Endothelial cell of umbilical vein (primary cell): ENCODE results near the gene CHN2. TPM values are rescaled to one million over a fixed set of nuclear protein-coding genes. Genes with fewer than 3 reads are reported as not detected.

Source experiments
- BruUV-seq: library from RNA; stranded (reverse); fragments of 400-500 nt; replicated peaks from 2 replicates; lab custom pipeline; 2021; lab: Mats Ljungman, UMichigan
- CTCF ChIA-PET: fragments of 300-600, 350-600 bp; sonication (Branson Sonifier 250); formaldehyde crosslinking; loops from one replicate; lab custom pipeline; 2021; ENCODE audit warnings: antibody characterized with exemption, inconsistent platforms; lab: Charles Lee
- POLR2A ChIA-PET: fragments of 300-600, 350-600 bp; sonication (Branson Sonifier 250); formaldehyde crosslinking; loops from one replicate; lab custom pipeline; 2021; ENCODE audit warnings: antibody characterized with exemption, inconsistent platforms; lab: Charles Lee
- DNase-seq: peaks from one replicate; pipeline ENCODE4 v3.0.0-alpha.2; 2011; ENCODE audit warnings: low read depth, low spot score
- FAIRE-seq: peaks from 2 replicates; lab custom pipeline; 2011; peaks lifted over from hg19 to GRCh38; lab: Jason Lieb, UNC
- H2AFZ ChIP-seq: 2 replicates; pipeline ENCODE4 v1.6.0; 2012; ENCODE audit warnings: low read depth, low read length, control low read depth, inconsistent platforms
- H3K27ac ChIP-seq: 2 replicates; pipeline ENCODE4 v1.5.1; 2011; ENCODE audit warnings: low read depth, mild to moderate bottlenecking, control low read depth, low read length, moderate library complexity; ENCODE audit not compliant: insufficient read depth
- H3K27me3 ChIP-seq, 2 experiments: 2 replicates each; pipeline versions ENCODE4 v1.6.0 to v1.6.1; 2011; ENCODE audit warnings: low read length in 2 of 2, mixed read lengths in 1 of 2; ENCODE audit not compliant: control insufficient read depth in 2 of 2, insufficient read depth in 2 of 2
- H3K36me3 ChIP-seq, 2 experiments: 2 replicates in 1 of 2; 3 replicates in 1 of 2; pipeline ENCODE4 v1.5.1; 2011; ENCODE audit warnings: low read length in 2 of 2, mild to moderate bottlenecking in 1 of 2, moderate library complexity in 1 of 2; ENCODE audit not compliant: control insufficient read depth in 2 of 2, insufficient read depth in 2 of 2; ENCODE audit errors: extremely low read depth in 1 of 2
- H3K4me1 ChIP-seq: 3 replicates; pipeline ENCODE4 v1.5.1; 2011; ENCODE audit warnings: mild to moderate bottlenecking, low read length; ENCODE audit not compliant: control insufficient read depth, insufficient read depth; ENCODE audit errors: extremely low read depth
- H3K4me2 ChIP-seq: 2 replicates; pipeline ENCODE4 v1.6.1; 2011; ENCODE audit warnings: low read length, control low read depth, mixed read lengths; ENCODE audit not compliant: insufficient read depth
- H3K4me3 ChIP-seq, 3 experiments: fragments of 200-600 bp in 1 of 3; sonication (generic), shearing (Covaris generic) in 1 of 3; replicated peaks in 1 of 3; 2 replicates each; pipeline ENCODE4 v1.5.1; 2011 to 2016; ENCODE audit warnings: control low read depth in 3 of 3, low read length in 3 of 3, mild to moderate bottlenecking in 2 of 3, inconsistent platforms in 1 of 3, low read depth in 1 of 3, moderate library complexity in 1 of 3; ENCODE audit not compliant: insufficient read depth in 1 of 3
- H3K79me2 ChIP-seq: 2 replicates; pipeline ENCODE4 v1.6.0; 2012; ENCODE audit warnings: low read length, inconsistent platforms; ENCODE audit not compliant: control insufficient read depth, insufficient read depth
- H3K9ac ChIP-seq: replicated peaks from 2 replicates; pipeline ENCODE3; 2011; ENCODE audit warnings: low read length, control low read depth; ENCODE audit not compliant: insufficient read depth; ENCODE audit errors: extremely low read depth
- H3K9me1 ChIP-seq: replicated peaks from 3 replicates; pipeline ENCODE4 v1.6.0; 2011; ENCODE audit warnings: mild to moderate bottlenecking, low read length; ENCODE audit not compliant: control insufficient read depth, insufficient read depth; ENCODE audit errors: extremely low read depth
- H3K9me3 ChIP-seq: replicated peaks from 2 replicates; pipeline ENCODE4 v1.5.1; 2012; ENCODE audit warnings: low read length, inconsistent platforms; ENCODE audit not compliant: control insufficient read depth, insufficient read depth
- H4K20me1 ChIP-seq: replicated peaks from 2 replicates; pipeline ENCODE3; 2011; ENCODE audit warnings: mild to moderate bottlenecking, low read length; ENCODE audit not compliant: control insufficient read depth, insufficient read depth; ENCODE audit errors: extremely low read depth
- CTCF ChIP-seq, 2 donors: IDR thresholded peaks; 1 replicate in 1 of 2; 2 replicates in 1 of 2; pipeline ENCODE4 v1.5.1; 2011; ENCODE audit warnings: low read length in 2 of 2, mild to moderate bottlenecking in 2 of 2, moderate library complexity in 2 of 2, control low read depth in 1 of 2, inconsistent platforms in 1 of 2, low read depth in 1 of 2; ENCODE audit not compliant: insufficient read depth in 1 of 2; ENCODE audit errors: extremely low read depth in 1 of 2
- EZH2 ChIP-seq: IDR thresholded peaks from 2 replicates; pipeline ENCODE4 v1.6.1; 2012; ENCODE audit warnings: borderline replicate concordance, low read depth, mild to moderate bottlenecking, moderate library complexity, low read length, inconsistent platforms; ENCODE audit not compliant: severe bottlenecking
- FOS ChIP-seq: IDR thresholded peaks from 2 replicates; pipeline ENCODE4 v1.6.1; 2011; ENCODE audit warnings: mild to moderate bottlenecking, low read length, moderate library complexity, borderline replicate concordance; ENCODE audit not compliant: insufficient read depth
- JUN ChIP-seq: IDR thresholded peaks from 2 replicates; pipeline ENCODE4 v1.6.1; 2011; ENCODE audit warnings: borderline replicate concordance, low read depth; ENCODE audit not compliant: insufficient read length, insufficient read depth
- MAX ChIP-seq: IDR thresholded peaks from 2 replicates; pipeline ENCODE4 v1.6.1; 2011; ENCODE audit not compliant: insufficient read depth, insufficient read length
- MYC ChIP-seq: IDR thresholded peaks from one replicate; pipeline ENCODE4 v1.6.1; 2011; ENCODE audit warnings: mild to moderate bottlenecking, low read depth, low read length
- POLR2A ChIP-seq: IDR thresholded peaks from 2 replicates; pipeline ENCODE4 v1.6.1; 2012; ENCODE audit warnings: low read depth, mild to moderate bottlenecking, control low read depth, low read length
- POLR2AphosphoS5 ChIP-seq: IDR thresholded peaks from 2 replicates; pipeline ENCODE4 v1.6.1; 2012; ENCODE audit warnings: low read depth, mild to moderate bottlenecking, control low read depth, low read length, moderate library complexity; ENCODE audit not compliant: insufficient read depth
- dilution Hi-C: fragments of 300-500 bp; cut with MboI; formaldehyde crosslinking; loops from one replicate; pipeline ENCODE4 v1.15.0; 2019; ENCODE audit warnings: low sequenced_read_pairs; ENCODE audit not compliant: extremely low pct_ligation_motif_present
- intact Hi-C: fragments of 100-400 bp; cut with micrococcal nuclease; formaldehyde crosslinking; loops from one replicate; pipeline ENCODE4 v1.10.0; 2022
- polyA plus RNA-seq, 4 experiments: library from polyadenylated mRNA; depleted of rRNA in 3 of 4; stranded (reverse) in 3 of 4; unstranded in 1 of 4; fragments of >200 nt; gene quantifications; 2 replicates each; pipeline versions ENCODE4 v1.2.1 to v1.2.3, GENCODE V29; 2011 to 2012; ENCODE audit warnings: missing spikeins in 1 of 4
- total RNA-seq: library from RNA; stranded (reverse); gene quantifications from 2 replicates; pipeline ENCODE4 v1.2.3, GENCODE V29; 2021

CHN2 gene
- total and polyA plus RNA-seq, 2 donors (not counting 3 experiments of a cell fraction or from before 2014, with no cell fraction given), result 1.4 to 5.0 TPM

GRCh38 chr7:29401769-29402168 is 207.2 kb downstream of the CHN2 start:
- intact Hi-C loops, result no loop called here
- no peaks in the 10 kb centered on the region for H3K27me3 ChIP-seq
- FAIRE-seq (no peak), DNase-seq (no peak)
- H3K36me3 ChIP-seq, result no peaks in the 10 kb centered on the region
- CTCF ChIA-PET, result interaction anchor here (1.0 to 1.2 kb wide), 2 partner anchors 211 to 212 kb away, joined by 3 read pairs; no protein-coding TSS in a partner anchor
- no peak overlapping the region for H2AFZ ChIP-seq
- dilution Hi-C loops, result no loop called here
- H3K79me2 ChIP-seq, result no peaks in the 10 kb centered on the region
- POLR2A ChIA-PET, result no interaction called here
- TF ChIP-seq FOS, result no peak
- TF ChIP-seq POLR2A, result no peak
- TF ChIP-seq MAX, result no peak
- no peak for TF ChIP-seq JUN
- no peak for TF ChIP-seq POLR2AphosphoS5
- no peak for TF ChIP-seq EZH2
- TF ChIP-seq CTCF (IDR thresholded peaks at IDR 0.05; ENCODE audit: extremely low read depth in 1 of 2, insufficient read depth in 1 of 2, low read depth in 1 of 2, low read length in 2 of 2), result no peak
- TF ChIP-seq MYC, result no peak
- no TSS peak for BruUV-seq
- no peaks in the 10 kb centered on the region for H3K9me1 ChIP-seq
- H3K27ac ChIP-seq, result no peak overlapping the region
- no peaks in the 10 kb centered on the region for H4K20me1 ChIP-seq
- no peaks in the 10 kb centered on the region for H3K9me3 ChIP-seq
- no peak overlapping the region for H3K4me3 ChIP-seq
- no peaks in the 10 kb centered on the region for H3K4me1 ChIP-seq
- no peak overlapping the region for H3K9ac ChIP-seq
- H3K4me2 ChIP-seq, result no peak overlapping the region
